HUES64 (cell line): ENCODE results near the gene MACF1.

Experiments used
- H3K27ac ChIP-seq: 2 replicates; pipeline ENCODE4 v1.7.0; 2013; ENCODE audit warnings: low read depth, low read length, inconsistent platforms
- H3K27me3 ChIP-seq: 2 replicates; pipeline ENCODE4 v1.6.1; 2013; ENCODE audit warnings: mild to moderate bottlenecking, low read length; ENCODE audit not compliant: insufficient read depth
- H3K36me3 ChIP-seq: 2 replicates; pipeline ENCODE4 v1.6.1; 2013; ENCODE audit warnings: mild to moderate bottlenecking, low read length; ENCODE audit not compliant: insufficient read depth
- H3K4me1 ChIP-seq: 2 replicates; pipeline ENCODE4 v1.6.1; 2013; ENCODE audit warnings: mild to moderate bottlenecking, low read length, moderate library complexity; ENCODE audit not compliant: insufficient read depth
- H3K4me3 ChIP-seq: 2 replicates; pipeline ENCODE4 v1.5.1; 2013; ENCODE audit warnings: mild to moderate bottlenecking, low read length, moderate library complexity
- H3K9ac ChIP-seq: 2 replicates; pipeline ENCODE4 v1.6.1; 2013; ENCODE audit warnings: mild to moderate bottlenecking, low read depth, low read length
- H3K9me3 ChIP-seq: 2 replicates; pipeline ENCODE4 v1.6.1; 2013; ENCODE audit warnings: low read depth, low read length; ENCODE audit not compliant: insufficient read depth
- WGBS: fragments of 150-250, 120-280 bp; methylation state at CpG from one replicate; pipeline ENCODE4 v1.1.7; 2013; ENCODE audit warnings: missing lambda C conversion rate; 5-methylcytosine and 5-hydroxymethylcytosine counted together

MACF1 gene

DNA sequence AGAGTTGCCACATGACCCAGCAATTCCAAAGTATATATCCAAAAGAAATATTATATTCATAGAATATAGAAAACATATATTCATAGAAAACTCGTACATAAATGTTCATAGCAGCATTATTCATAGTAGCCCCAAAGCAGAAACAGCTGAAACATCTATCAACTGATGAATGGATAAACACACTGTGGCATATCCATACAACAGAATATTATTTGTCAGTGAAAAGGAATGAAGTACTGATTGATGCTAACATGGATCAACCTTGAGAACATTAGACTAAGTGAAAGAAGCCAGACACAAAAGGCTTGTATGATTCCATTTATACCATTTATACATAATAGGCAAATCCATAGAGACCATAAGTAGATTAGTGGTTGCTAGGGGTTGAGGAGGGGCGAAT, 21.7 kb upstream of the MACF1 start:
- no peak overlapping the region for H3K27ac ChIP-seq
- H3K9ac ChIP-seq: no peak overlapping the region
- no peak overlapping the region for H3K4me3 ChIP-seq
- H3K4me1 ChIP-seq: peaks cover 44% of the 10 kb centered on the region
- no peaks in the 10 kb centered on the region for H3K36me3 ChIP-seq
- H3K9me3 ChIP-seq: no peaks in the 10 kb centered on the region
- 89% methylated on average over 2 of the region's 2 CpGs for WGBS
- no peaks in the 10 kb centered on the region for H3K27me3 ChIP-seq

DNA sequence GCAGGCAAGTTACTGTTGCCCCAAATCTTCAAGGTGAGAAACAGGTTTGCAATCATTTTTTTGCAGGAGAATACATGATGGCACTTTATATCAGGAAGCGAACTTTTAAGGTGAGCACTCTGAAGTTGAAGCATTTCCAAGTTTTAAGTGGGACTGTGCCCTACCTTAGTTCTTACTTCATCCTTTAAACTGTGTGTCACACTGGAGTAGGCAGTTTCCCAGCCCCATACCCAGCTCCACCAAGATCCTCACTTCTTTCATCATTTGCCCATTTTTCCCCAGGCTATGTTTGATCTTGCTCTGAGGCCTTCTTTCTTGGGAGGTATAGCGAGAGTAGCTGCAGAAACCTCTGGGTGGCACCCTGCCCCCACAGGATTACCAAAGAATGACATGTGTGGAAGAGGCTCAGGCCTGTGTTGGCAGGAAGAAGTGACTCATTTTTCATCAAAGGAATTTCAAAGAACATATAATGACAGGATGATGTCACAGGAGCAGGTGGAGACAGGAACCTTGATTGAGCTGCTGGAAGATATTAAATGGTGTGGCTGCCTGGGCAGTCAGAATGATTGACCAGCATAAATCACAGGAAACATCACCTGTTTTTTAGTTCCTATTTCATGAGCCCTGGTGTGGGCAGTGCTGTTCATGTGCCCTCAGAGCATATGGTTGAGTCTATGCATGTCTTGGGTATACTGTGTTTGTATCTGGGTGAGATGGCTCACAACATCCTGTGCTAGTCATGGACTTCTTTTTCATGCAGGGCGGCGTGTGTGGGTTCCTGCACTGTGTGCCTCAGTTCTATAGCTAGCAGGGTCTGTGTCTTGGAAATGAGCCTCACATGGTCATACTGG, 20.8 kb upstream of the MACF1 start:
- H3K9ac ChIP-seq: no peak overlapping the region
- 0 out of 2 replicates have a peak overlapping the region, but pooled peaks have one; percentile 16 for H3K27ac ChIP-seq
- H3K4me3 ChIP-seq: no peak overlapping the region
- WGBS: 85% methylated on average over 4 of the region's 4 CpGs
- no peaks in the 10 kb centered on the region for H3K36me3 ChIP-seq
- no peaks in the 10 kb centered on the region for H3K27me3 ChIP-seq
- peaks cover 35% of the 10 kb centered on the region for H3K4me1 ChIP-seq
- no peaks in the 10 kb centered on the region for H3K9me3 ChIP-seq

DNA sequence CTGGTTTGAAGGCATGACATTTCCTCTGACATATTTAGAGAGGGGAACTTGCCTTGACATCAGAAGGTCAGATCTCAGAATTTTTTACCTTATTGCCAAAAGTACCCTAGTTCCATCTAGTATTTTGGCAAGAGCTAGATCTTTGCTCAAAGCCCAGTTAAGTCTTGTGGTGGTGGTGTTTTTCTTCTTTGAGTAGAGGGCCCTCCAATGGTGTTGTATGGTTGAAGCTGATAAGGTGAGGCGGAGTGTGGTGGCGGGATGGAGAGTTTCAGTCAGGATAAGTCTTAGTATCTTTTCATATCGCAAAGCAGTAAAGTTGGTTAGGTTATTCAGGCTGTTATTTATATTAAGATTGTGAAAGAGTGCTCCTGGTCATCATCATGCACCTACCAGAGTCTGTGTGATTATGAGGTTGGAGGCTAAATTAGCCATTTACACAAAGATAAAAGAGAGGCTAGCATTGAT, 20.1 kb upstream of the MACF1 start:
- H3K27ac ChIP-seq: no peak overlapping the region
- no peaks in the 10 kb centered on the region for H3K27me3 ChIP-seq
- no peak overlapping the region for H3K4me3 ChIP-seq
- no peaks in the 10 kb centered on the region for H3K9me3 ChIP-seq
- WGBS: 95% methylated on average over 3 of the region's 3 CpGs
- H3K4me1 ChIP-seq: peaks cover 35% of the 10 kb centered on the region
- no peak overlapping the region for H3K9ac ChIP-seq
- H3K36me3 ChIP-seq: no peaks in the 10 kb centered on the region

- H3K36me3 ChIP-seq: no peaks in the 10 kb centered on the region
Measured at GRCh38 chr1:39187275-39188046, 17.0 kb upstream of the MACF1 start.

GRCh38 chr1:39189592-39190041, 14.9 kb upstream of the MACF1 start:
- no peak overlapping the region for H3K9ac ChIP-seq
- peaks cover 41% of the 10 kb centered on the region for H3K4me1 ChIP-seq
- no peaks in the 10 kb centered on the region for H3K27me3 ChIP-seq
- H3K4me3 ChIP-seq: no peak overlapping the region
- H3K27ac ChIP-seq: no peak overlapping the region
- H3K36me3 ChIP-seq: no peaks in the 10 kb centered on the region
- no peaks in the 10 kb centered on the region for H3K9me3 ChIP-seq
- WGBS: 93% methylated on average over 1 of the region's 1 CpG

More at GRCh38 chr1:39187275-39188046, 17.0 kb upstream of the MACF1 start:
- Histone ChIP-seq H3K4me1 (peaks cover 53% of the 10 kb centered on the region), H3K9me3 (no peaks in the 10 kb centered on the region), H3K27me3 (no peaks in the 10 kb centered on the region), H3K4me3 (no peak overlapping the region), H3K9ac (no peak overlapping the region), H3K27ac (no peak overlapping the region)
- 85% methylated on average over 3 of the region's 3 CpGs for WGBS

DNA sequence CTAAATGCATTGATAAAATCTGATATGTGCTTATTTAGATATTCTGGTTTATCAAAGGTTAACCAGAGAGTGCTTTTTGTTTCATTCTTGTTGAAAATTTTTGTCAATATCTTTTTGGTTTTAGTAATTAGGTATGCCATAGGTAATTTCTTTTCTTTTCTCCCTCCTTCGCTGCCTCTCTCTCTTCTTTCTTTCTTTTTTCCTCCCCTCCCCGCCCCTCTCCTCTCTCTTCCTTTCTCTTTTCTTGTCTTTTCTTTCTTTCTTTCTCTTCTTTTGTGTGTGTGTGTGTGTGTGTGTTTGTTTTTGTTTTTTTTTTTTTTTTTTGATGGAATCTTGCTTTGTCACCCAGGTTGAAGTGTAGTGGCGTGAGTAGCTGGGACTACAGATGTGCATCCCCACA, 14.4 kb upstream of the MACF1 start:
- Histone ChIP-seq H3K36me3 (no peaks in the 10 kb centered on the region), H3K27me3 (no peaks in the 10 kb centered on the region), H3K27ac (no peak overlapping the region), H3K9ac (no peak overlapping the region), H3K9me3 (no peaks in the 10 kb centered on the region), H3K4me3 (no peak overlapping the region), H3K4me1 (peaks cover 41% of the 10 kb centered on the region)
- WGBS: 70% methylated on average over 2 of the region's 3 CpGs

DNA sequence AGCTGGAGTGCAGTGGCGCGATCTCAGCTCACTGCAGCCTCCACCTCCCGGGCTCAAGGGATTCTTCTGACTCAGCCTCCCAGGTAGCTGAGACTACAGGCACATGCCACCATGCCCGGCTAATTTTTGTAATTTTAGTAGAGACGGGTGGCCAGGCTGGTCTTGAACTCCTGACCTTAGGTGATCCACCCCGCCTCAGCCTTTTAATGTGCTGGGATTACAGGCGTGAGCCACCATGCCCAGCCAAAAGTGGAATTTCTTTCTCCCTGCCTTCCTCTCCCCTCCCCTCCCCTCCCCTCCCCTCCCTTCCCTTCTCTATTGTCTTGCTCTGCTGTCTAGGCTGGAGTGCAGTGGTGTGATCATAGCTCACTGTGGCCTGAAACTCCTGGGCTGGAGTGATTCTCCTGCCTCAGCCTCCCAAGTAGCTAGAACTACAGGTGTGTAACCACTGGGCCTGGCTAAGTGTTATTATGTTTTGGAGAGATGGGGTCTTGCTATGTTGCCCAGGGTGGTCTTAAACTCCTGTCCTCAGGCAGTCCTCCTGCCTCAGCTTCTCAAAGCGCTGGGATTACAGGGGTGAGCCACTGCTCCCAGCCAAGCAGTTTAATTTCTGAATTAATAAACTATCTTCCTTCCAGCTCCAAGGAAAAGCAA, 10.0 kb upstream of the MACF1 start:
- no peaks in the 10 kb centered on the region for H3K9me3 ChIP-seq
- no peak overlapping the region for H3K4me3 ChIP-seq
- H3K4me1 ChIP-seq: peaks cover 34% of the 10 kb centered on the region
- no peaks in the 10 kb centered on the region for H3K27me3 ChIP-seq
- no peak overlapping the region for H3K9ac ChIP-seq
- no peak overlapping the region for H3K27ac ChIP-seq
- H3K36me3 ChIP-seq: no peaks in the 10 kb centered on the region
- WGBS: 79% methylated on average over 8 of the region's 8 CpGs

DNA sequence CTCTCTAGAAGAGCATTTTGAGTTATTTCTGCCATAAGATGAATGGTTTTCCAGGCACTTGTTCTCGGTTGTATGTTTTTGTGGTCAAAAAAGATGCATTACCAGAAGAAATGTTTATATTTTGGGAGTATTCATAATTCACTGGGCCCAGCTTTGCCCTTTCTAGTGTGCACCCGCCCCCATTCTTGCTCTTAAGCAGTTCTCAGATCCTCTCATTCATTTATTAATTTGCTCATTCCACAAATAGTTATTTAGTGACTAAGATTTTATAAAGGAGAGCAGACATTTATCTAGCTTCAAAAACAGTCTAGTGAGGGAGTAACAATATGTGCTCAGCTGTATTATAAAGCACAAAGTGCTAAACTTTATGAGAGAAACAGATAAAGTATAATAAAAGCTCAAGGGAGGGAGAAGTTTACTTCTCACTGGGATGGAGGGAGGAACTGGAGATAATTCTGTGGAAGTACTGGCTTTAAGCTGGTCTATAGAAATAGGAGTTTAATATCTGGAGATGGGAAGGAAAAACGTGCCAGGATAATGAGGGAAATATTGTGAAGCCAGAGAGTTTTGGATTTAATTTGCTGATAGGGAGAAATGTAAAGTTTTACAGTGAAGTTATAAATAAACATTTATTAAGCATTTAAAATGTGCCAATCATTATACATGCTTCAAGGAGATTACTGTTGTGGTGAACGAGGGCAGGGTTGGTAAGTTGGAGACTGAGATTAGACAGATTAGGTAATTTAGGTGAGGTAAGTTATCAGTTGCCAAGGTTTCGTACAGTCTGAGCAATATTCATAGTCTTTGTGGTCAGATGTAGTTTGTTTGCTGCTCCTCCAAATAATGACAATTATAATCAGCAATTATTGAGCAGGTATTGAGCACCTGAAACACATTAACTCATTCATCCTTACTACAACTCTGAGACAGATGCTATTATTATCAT, 9.1 kb upstream of the MACF1 start:
- Histone ChIP-seq H3K27me3 (no peaks in the 10 kb centered on the region), H3K4me3 (no peak overlapping the region), H3K27ac (no peak overlapping the region), H3K36me3 (no peaks in the 10 kb centered on the region), H3K4me1 (peaks cover 27% of the 10 kb centered on the region), H3K9me3 (no peaks in the 10 kb centered on the region), H3K9ac (no peak overlapping the region)
- WGBS: 94% methylated on average over 5 of the region's 5 CpGs

DNA sequence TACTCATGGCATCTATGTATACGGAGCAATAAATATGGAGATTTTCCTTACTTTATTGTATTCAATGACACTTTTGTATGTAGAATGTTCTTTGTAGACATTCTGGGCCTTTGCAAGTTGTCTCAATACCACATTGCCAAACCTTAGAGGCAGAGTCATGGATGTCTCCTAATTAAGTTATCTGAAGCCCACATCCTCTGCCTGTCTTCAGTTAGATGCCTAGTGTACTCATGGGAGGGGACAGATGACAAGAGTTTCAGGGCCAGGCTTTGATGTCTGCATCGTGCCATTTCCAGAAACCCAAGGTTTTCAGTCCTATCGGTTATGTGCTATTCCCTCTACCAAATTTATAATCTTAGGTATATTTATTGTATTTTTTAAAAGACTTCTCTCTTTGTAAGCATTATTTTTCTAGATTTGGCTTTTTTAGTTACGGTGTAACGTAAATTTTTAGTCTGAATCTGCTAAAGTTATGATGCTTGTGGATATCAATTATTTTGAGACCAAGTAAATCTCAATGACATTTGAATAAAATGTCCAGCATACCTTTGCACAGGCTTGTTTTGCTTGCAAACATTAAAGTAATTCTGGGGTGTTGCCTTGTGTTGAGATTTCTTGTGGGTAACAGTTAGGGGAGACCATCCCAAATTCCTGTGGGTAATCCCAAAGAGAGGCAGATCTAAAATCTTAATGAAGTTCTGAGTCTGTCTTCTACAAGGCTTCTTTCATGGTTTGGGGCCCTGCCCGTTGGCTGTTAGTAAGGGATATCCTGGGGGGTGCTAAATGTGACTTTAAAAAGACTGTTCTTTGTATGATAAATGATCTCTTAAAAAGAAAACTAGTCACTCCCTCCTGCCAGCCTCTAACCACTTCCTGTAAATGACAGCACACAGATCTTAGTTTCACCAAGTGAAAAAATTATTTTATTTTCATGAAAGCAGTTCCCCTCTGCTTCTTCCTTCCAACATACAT, 8.0 kb upstream of the MACF1 start:
- Histone ChIP-seq H3K9ac (no peak overlapping the region), H3K27ac (no peak overlapping the region)
- WGBS: 87% methylated on average over 4 of the region's 6 CpGs

More for the DNA sequence above, 8.0 kb upstream of the MACF1 start:
- Histone ChIP-seq H3K4me1 (peaks cover 23% of the 10 kb centered on the region), H3K27me3 (no peaks in the 10 kb centered on the region), H3K9me3 (no peaks in the 10 kb centered on the region), H3K36me3 (no peaks in the 10 kb centered on the region), H3K4me3 (no peak overlapping the region)
